T-helper 2 cell treated with Interferon-gamma antibody and Interleukin-4, amounts not matched to agents 5 μg/mL and 100 μg/mL, for 36 hours (primary cell): ENCODE data around the gene FGFBP3.
A peak's percentile ranks its signal among the peaks of the same experiment; 100 is the strongest.
"Not testable (repeated sequence)": the region's sequence is repeated elsewhere in the genome, so short reads cannot be mapped to it uniquely, and the experiment has no call there.

Experiments used
- DNase-seq: peaks from one replicate; pipeline ENCODE4 v3.0.0; 2021; ENCODE audit warnings: low spot score
- H3K27ac Mint-ChIP-seq: one replicate; pipeline ENCODE4 v1.8.0; 2021; ENCODE audit warnings: mild to moderate bottlenecking, mixed read lengths
- H3K27me3 Mint-ChIP-seq: one replicate; pipeline ENCODE4 v1.8.0; 2021; ENCODE audit warnings: low read depth, mixed read lengths
- H3K36me3 Mint-ChIP-seq: one replicate; pipeline ENCODE4 v1.8.0; 2021; ENCODE audit warnings: low read depth, mixed read lengths
- H3K4me1 Mint-ChIP-seq: one replicate; pipeline ENCODE4 v1.8.0; 2021; ENCODE audit warnings: low read depth, mixed read lengths
- H3K4me3 Mint-ChIP-seq: one replicate; pipeline ENCODE4 v1.8.0; 2022; ENCODE audit warnings: mild to moderate bottlenecking, moderate library complexity, mixed read lengths
- H3K9me3 Mint-ChIP-seq: one replicate; pipeline ENCODE4 v1.8.0; 2021; ENCODE audit warnings: mixed read lengths

The FGFBP3 gene

DNA sequence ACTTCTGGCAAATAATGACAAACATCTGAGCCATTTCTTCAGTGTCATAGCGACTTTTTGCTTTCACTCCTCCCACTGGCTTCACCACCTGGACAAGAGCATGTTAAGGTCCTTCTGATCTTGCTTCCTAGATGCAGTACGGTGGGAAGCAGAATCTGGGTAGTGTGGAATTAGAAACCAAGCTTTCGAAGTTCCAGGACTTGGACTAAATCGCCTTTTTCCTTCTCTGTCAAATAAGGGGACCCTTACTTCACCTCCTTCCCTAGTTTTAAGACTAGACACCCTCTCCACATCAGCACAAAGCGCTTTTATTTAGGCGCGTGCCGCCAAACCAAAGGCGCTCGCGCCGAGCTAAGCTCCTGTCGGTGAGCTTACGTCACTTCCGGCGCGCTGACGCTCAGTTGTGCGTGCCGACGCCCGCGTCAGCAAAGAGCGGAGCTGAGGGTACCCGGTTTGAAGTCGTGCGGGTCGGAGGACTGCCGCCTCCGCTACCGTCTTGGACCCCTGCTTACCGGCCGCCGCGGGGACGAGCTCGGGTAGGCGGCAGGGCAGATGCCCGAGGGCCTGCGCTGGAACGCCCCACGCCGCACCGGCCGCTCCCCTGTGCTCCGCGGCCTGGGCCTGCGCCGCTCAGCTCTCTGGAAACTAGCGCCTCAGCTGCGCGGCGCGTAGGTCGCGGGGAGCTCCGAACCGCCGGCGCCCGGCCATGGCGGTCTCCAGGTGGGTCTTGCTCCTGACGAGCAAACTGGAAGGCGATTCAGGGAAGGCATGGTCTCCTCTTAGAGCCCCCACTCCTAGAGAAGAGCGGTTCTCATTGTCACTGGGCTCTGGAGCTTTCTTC lies 14.3 kb upstream of the FGFBP3 start, which contains the start of gene BTAF1:
Gene BTAF1, plus strand, starts transcription at position 400 of the 841 bp plus-strand sequence. Its CDS starts 307 bp downstream, at position 707.
- Mint-ChIP-seq H3K4me1 (peaks cover 21% of the 10 kb centered on the region), H3K36me3 (peaks cover 13% of the 10 kb centered on the region), H3K9me3 (peaks cover 4% of the 10 kb centered on the region), H3K27ac (peak within 1 kb of the TSS; percentile 98), H3K4me3 (peak within 1 kb of the TSS; percentile 87), H3K27me3 (peaks cover 2% of the 10 kb centered on the region)
- DNase-seq, result peak; percentile 89

GRCh38 chr10:91919651-91920050 lies 10.4 kb upstream of the FGFBP3 start:
- DNase-seq, result no peak
- H3K36me3 Mint-ChIP-seq, result peaks cover 2% of the 10 kb centered on the region
- no peak overlapping the region for H3K27ac Mint-ChIP-seq
- peaks cover 32% of the 10 kb centered on the region for H3K27me3 Mint-ChIP-seq
- no peak overlapping the region for H3K4me3 Mint-ChIP-seq
- H3K4me1 Mint-ChIP-seq, result peaks cover 5% of the 10 kb centered on the region
- H3K9me3 Mint-ChIP-seq, result peaks cover 4% of the 10 kb centered on the region

DNA sequence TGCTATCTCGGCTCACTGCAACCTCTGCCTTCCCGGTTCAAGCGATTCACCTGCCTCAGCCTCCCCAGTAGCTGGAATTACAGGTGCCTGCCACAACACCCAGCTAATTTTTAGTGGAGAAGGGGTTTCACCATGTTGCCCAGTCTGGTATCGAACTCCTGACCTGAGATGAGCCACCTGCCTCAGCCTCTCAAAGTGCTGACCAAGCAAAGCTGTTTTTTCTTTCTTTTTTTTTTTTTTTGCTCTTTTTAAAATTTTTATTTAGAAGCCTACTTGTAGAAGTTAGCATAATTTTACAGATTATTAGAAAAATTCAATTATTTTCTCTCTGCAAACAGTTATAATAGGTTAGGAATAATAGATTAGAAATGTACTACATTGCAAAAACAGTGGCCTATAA lies 1.2 kb upstream of the FGFBP3 start:
- H3K4me1 Mint-ChIP-seq, result peaks cover 21% of the 10 kb centered on the region
- peaks cover 22% of the 10 kb centered on the region for H3K27me3 Mint-ChIP-seq
- H3K27ac Mint-ChIP-seq, result no peak overlapping the region
- H3K9me3 Mint-ChIP-seq, result no peaks in the 10 kb centered on the region
- DNase-seq, result no peak
- no peak overlapping the region for H3K4me3 Mint-ChIP-seq
- no peaks in the 10 kb centered on the region for H3K36me3 Mint-ChIP-seq

- H3K4me3 Mint-ChIP-seq, result peak overlapping the region; percentile 89
- peaks cover 9% of the 10 kb centered on the region for H3K27me3 Mint-ChIP-seq
- DNase-seq, result peak; percentile 73
- peaks cover 21% of the 10 kb centered on the region for H3K4me1 Mint-ChIP-seq
- peak overlapping the region; percentile 87 for H3K27ac Mint-ChIP-seq
- H3K36me3 Mint-ChIP-seq, result peaks cover 3% of the 10 kb centered on the region
- H3K9me3 Mint-ChIP-seq, result no peaks in the 10 kb centered on the region
These were observed 759 bp downstream of the FGFBP3 start for GRCh38 chr10:91908337-91909116.

DNA sequence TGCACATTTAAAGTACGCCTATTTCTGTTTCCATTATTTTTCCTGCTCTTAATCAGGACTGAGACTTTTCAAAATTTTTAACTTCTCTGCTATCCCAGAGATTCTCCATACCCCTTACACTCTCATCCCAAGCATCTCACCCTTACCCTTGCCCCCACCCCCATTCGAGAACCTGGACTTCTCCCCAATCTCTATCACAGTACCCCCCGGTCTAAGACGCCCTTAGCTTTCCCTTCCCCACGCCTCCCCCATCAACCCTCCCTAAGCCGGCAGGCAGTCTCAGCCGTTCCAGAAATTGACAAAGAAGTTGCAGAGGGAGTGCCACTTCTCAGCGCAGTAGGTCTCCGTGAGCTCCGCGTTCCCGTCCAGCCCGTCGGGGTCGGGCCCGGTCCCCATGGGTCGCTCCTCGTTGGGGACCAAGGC lies 1.4 kb downstream of the FGFBP3 start:
- peaks cover 3% of the 10 kb centered on the region for H3K36me3 Mint-ChIP-seq
- no peak for DNase-seq
- H3K9me3 Mint-ChIP-seq, result no peaks in the 10 kb centered on the region
- H3K27ac Mint-ChIP-seq, result peak overlapping the region; percentile 87
- peak overlapping the region; percentile 89 for H3K4me3 Mint-ChIP-seq
- H3K4me1 Mint-ChIP-seq, result peaks cover 19% of the 10 kb centered on the region
- peaks cover 5% of the 10 kb centered on the region for H3K27me3 Mint-ChIP-seq

DNA sequence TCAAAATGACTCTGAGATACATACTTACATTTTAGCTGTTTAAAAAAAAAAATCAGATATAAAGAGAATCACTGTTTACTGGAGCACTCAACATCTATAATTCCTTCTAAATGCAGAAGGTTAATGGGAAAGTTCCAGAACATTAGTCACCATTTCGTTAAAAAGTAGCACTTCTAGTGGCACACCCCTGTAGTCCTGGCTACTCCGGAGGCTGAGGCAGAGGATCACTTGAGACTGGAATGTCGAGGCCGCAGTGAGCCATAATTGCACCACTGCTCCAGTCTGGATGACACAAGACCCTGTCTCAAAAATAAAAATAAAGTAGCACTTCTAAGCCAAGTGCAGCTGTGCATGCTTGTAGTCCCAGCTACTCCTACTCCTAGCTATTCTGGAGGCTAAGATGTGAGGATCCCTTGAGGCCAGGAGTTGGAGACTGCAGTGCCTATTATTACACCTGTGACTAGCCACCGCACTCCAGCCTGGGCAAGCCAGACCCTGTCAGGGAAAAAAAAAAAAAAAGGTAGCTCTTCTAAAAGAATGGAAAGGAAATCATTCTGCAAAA lies 2.2 kb downstream of the FGFBP3 start:
- peaks cover 27% of the 10 kb centered on the region for H3K4me1 Mint-ChIP-seq
- no peak for DNase-seq
- peak overlapping the region; percentile 89 for H3K4me3 Mint-ChIP-seq
- peaks cover 3% of the 10 kb centered on the region for H3K27me3 Mint-ChIP-seq
- no peak overlapping the region for H3K27ac Mint-ChIP-seq
- peaks cover 3% of the 10 kb centered on the region for H3K36me3 Mint-ChIP-seq
- peaks cover 3% of the 10 kb centered on the region for H3K9me3 Mint-ChIP-seq

DNA sequence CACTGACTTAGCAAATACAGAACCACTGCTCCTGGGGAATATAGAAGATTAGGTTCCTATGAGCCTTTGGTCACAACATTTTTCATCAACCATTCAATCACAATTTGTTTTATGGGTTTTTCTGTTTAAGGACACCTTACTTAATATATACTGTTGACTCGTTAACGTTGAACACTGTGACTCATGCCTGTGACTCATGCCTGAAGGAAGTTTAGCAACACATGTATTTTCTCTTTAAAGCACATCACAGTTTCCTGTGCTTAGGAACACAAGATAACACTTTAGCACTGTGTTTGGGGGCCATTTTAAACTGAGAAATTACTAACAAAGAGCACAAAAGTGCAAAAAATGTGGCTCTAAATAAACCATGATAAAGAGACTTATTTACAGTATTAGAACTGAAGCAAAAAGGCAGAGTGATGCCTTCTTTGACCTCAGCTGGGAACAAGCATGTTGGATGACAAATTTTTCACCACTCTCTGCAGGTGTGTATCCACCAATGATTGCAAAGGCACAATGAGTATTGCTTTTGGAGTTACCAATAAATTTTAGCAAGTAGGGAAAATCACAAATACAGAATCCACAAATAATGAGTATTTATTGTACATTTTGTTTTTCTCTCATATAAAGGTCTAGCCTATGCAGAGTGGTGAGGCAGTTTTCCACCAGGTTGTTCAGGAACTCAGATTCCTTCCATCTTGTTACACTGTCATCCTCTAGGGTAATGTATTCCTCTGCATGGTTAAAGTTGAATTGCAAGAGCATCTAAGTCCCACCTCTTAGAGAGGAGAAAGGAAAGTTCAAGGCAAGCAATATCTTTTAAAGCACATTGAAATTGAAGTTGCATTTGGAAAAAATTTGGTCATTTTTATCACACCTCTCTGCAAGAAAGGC lies 7.3 kb downstream of the FGFBP3 start:
- peak overlapping the region; percentile 87 for H3K27ac Mint-ChIP-seq
- H3K36me3 Mint-ChIP-seq, result peaks cover 3% of the 10 kb centered on the region
- peaks cover 19% of the 10 kb centered on the region for H3K4me1 Mint-ChIP-seq
- H3K27me3 Mint-ChIP-seq, result no peaks in the 10 kb centered on the region
- H3K4me3 Mint-ChIP-seq, result no peak overlapping the region
- DNase-seq, result peak; percentile 72
- H3K9me3 Mint-ChIP-seq, result peaks cover 15% of the 10 kb centered on the region

DNA sequence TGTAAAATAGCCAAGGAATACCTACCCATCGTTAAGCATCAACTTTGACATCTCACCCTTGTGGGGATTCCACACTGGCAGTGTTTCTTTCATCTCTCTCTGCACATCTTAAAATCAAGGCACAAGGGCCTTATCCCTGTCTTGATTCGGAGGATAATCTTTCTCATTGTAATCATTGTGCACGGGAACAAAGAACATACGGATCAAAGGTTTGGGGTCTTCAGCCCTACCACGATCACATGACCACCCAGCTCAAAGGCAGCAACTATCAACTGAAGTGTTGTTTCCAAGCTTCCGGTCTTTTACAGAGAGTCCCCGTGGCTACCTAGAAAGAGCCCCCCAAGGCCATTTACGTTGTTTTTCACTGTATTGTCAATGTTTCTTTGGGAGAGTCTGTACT lies 11.9 kb downstream of the FGFBP3 start:
- no peak for DNase-seq
- H3K27ac Mint-ChIP-seq, result no peak overlapping the region
- H3K4me3 Mint-ChIP-seq, result no peak overlapping the region
- no peaks in the 10 kb centered on the region for H3K36me3 Mint-ChIP-seq
- peaks cover 15% of the 10 kb centered on the region for H3K9me3 Mint-ChIP-seq
- peaks cover 11% of the 10 kb centered on the region for H3K4me1 Mint-ChIP-seq
- H3K27me3 Mint-ChIP-seq, result no peaks in the 10 kb centered on the region

- Mint-ChIP-seq H3K36me3 (no peaks in the 10 kb centered on the region), H3K4me3 (no peak overlapping the region), H3K4me1 (no peaks in the 10 kb centered on the region), H3K27ac (no peak overlapping the region), H3K9me3 (peaks cover 5% of the 10 kb centered on the region), H3K27me3 (no peaks in the 10 kb centered on the region)
- no peak for DNase-seq
These were observed 13.0 kb downstream of the FGFBP3 start for GRCh38 chr10:91896212-91896756.

DNA sequence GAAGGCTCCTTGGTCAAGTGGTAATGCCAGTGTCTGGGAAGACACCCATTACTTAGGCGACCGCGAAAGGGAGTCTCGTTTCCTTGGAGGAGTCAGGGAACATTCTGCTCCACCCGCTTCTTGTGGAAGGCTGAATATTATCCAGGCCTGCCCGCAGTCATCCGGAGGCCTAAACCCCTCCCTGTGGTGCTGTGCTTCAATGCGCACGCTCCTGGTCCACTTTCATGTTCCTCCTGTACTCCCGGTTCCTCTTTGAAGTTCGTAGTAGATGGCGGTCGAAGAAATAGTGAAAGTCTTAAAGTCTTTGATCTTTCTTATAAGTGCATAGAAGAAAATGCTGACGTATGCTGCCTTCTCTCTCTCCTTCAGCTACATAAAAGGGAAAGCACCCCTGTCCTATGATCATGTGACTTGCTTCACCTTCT lies 15.0 kb downstream of the FGFBP3 start:
- not testable (repeated sequence) for H3K27ac Mint-ChIP-seq, H3K4me1 Mint-ChIP-seq, H3K36me3 Mint-ChIP-seq, DNase-seq, H3K4me3 Mint-ChIP-seq, H3K27me3 Mint-ChIP-seq, H3K9me3 Mint-ChIP-seq

GRCh38 chr10:91893051-91893450 lies 16.2 kb downstream of the FGFBP3 start:
- Mint-ChIP-seq H3K36me3 (no peaks in the 10 kb centered on the region), H3K27ac (no peak overlapping the region), H3K4me3 (no peak overlapping the region), H3K27me3 (peaks cover 4% of the 10 kb centered on the region), H3K4me1 (peaks cover under 1% of the 10 kb centered on the region), H3K9me3 (no peaks in the 10 kb centered on the region)
- no peak for DNase-seq

GRCh38 chr10:91891125-91892001 lies 17.9 kb downstream of the FGFBP3 start:
- Mint-ChIP-seq H3K9me3 (no peaks in the 10 kb centered on the region), H3K27me3 (peaks cover 15% of the 10 kb centered on the region), H3K4me3 (no peak overlapping the region), H3K27ac (no peak overlapping the region), H3K4me1 (peaks cover 7% of the 10 kb centered on the region), H3K36me3 (no peaks in the 10 kb centered on the region)
- no peak for DNase-seq
